K562 (cell line): ENCODE data around the gene ZNF234. TPM values are rescaled to one million over a fixed set of nuclear protein-coding genes. Genes with fewer than 3 reads are reported as not detected.
A peak's percentile ranks its signal among the peaks of the same experiment; 100 is the strongest.

Experiments
- BACH1 ChIP-seq: fragments of 200-800 bp; sonication (Bioruptor generic); IDR thresholded peaks from 2 replicates; pipeline ENCODE4 v1.6.1; 2016; ENCODE audit warnings: missing genetic modification characterization, missing compliant biosample characterization
- CBX8 ChIP-seq: fragments of 200-600 bp; sonication (generic); IDR thresholded peaks from 2 replicates; pipeline ENCODE4 v1.6.1; 2012; ENCODE audit warnings: borderline replicate concordance, mixed run types, low read depth, mild to moderate bottlenecking, moderate library complexity, mixed read lengths, low read length, control low read depth, inconsistent platforms; ENCODE audit not compliant: poor library complexity, severe bottlenecking; ENCODE audit errors: extremely low read depth
- CC2D1A ChIP-seq: fragments of 450-650 bp; IDR thresholded peaks from 2 replicates; pipeline ENCODE4 v1.6.1; 2017; ENCODE audit warnings: mild to moderate bottlenecking
- ETS2 ChIP-seq: IDR thresholded peaks from 2 replicates; pipeline ENCODE4 v1.6.1; 2016; ENCODE audit warnings: borderline replicate concordance, missing genetic modification characterization, mild to moderate bottlenecking, moderate library complexity, missing compliant biosample characterization; ENCODE audit not compliant: poor library complexity, severe bottlenecking
- ETV6 ChIP-seq, 3 experiments: fragments of 150-350 bp in 1 of 3; sonication (generic) in 1 of 3; formaldehyde crosslinking in 1 of 3; IDR thresholded peaks; 2 replicates each; pipeline versions ENCODE4 v1.6.1 to v1.8.0; 2014 to 2022; ENCODE audit warnings: borderline replicate concordance in 2 of 3, low read depth in 2 of 3, antibody characterized with exemption in 1 of 3, low read length in 1 of 3, mild to moderate bottlenecking in 1 of 3, missing genetic modification reagents in 1 of 3
- FOXK1 ChIP-seq: sonication (generic); formaldehyde crosslinking; IDR thresholded peaks from 2 replicates; pipeline ENCODE4 v1.8.0; 2022; ENCODE audit warnings: missing genetic modification reagents, mild to moderate bottlenecking, borderline replicate concordance
- HSF4 ChIP-seq: fragments of 250-450 bp; sonication (Bioruptor Pico); IDR thresholded peaks from 2 replicates; pipeline ENCODE4 v2.1.2; 2022; ENCODE audit warnings: mild to moderate bottlenecking, moderate library complexity, borderline replicate concordance
- KDM1A ChIP-seq, 2 experiments: fragments of 450-650 bp; IDR thresholded peaks; 2 replicates each; pipeline ENCODE4 v1.6.1; 2016; ENCODE audit warnings: mild to moderate bottlenecking in 2 of 2
- MECOM ChIP-seq: fragments of 250-450 bp; sonication (Bioruptor Pico); IDR thresholded peaks from 2 replicates; pipeline ENCODE4 v1.8.0; 2022; ENCODE audit warnings: inconsistent platforms
- OTX1 ChIP-seq: fragments of 450-650 bp; formaldehyde crosslinking; IDR thresholded peaks from 2 replicates; pipeline ENCODE4 v1.4.0; 2022; ENCODE audit warnings: mild to moderate bottlenecking
- POU5F1 ChIP-seq: fragments of 150-350 bp; IDR thresholded peaks from 2 replicates; pipeline ENCODE4 v1.6.1; 2014; ENCODE audit warnings: borderline replicate concordance, low read length, low read depth, mild to moderate bottlenecking; ENCODE audit not compliant: partially characterized antibody
- SIN3A ChIP-seq, 2 experiments: fragments of 150-350 bp in 1 of 2; IDR thresholded peaks; 2 replicates each; pipeline ENCODE4 v1.6.1; 2011 to 2016; ENCODE audit warnings: borderline replicate concordance in 2 of 2, low read depth in 2 of 2, low read length in 2 of 2, mild to moderate bottlenecking in 2 of 2, moderate library complexity in 2 of 2; ENCODE audit not compliant: control insufficient read depth in 1 of 2
- SMARCA5 ChIP-seq: fragments of 450-650 bp; IDR thresholded peaks from 2 replicates; pipeline ENCODE4 v1.6.1; 2016
- SMC3 ChIP-seq: conservative IDR thresholded peaks from 2 replicates; pipeline ENCODE4 v1.6.1; 2011; ENCODE audit warnings: low read depth, low read length, improper control_type of control experiment; ENCODE audit not compliant: insufficient read depth
- ZBTB1 ChIP-seq: sonication (generic); formaldehyde crosslinking; IDR thresholded peaks from 2 replicates; pipeline ENCODE4 v1.8.1; 2023; ENCODE audit warnings: missing genetic modification reagents, low read depth, mild to moderate bottlenecking, borderline replicate concordance
- ZC3H11A ChIP-seq: IDR thresholded peaks from 2 replicates; pipeline ENCODE4 v1.6.1; 2012; ENCODE audit warnings: low read depth, low read length, improper control_type of control experiment
- ZFP36 ChIP-seq: fragments of 150-350 bp; IDR thresholded peaks from 2 replicates; pipeline ENCODE4 v1.6.1; 2018; ENCODE audit warnings: low read length, low read depth; ENCODE audit not compliant: partially characterized antibody
- ZNF274 ChIP-seq: IDR thresholded peaks from 2 replicates; pipeline ENCODE4 v1.6.1; 2011; ENCODE audit warnings: low read depth, mild to moderate bottlenecking, low read length, moderate library complexity, borderline replicate concordance
- polyA plus RNA-seq, 8 experiments: library from polyadenylated mRNA; depleted of rRNA in 4 of 8; stranded (reverse) in 5 of 8; unstranded in 3 of 8; fragments of >200 nt; fragmentation: Nextera tagmentation in 2 of 8; fragmentation: Illumina TruSeq in 1 of 8; extraction: Ambion mirVana in 2 of 8; extraction: Trizol in 1 of 8; gene quantifications; 2 replicates each; pipeline versions ENCODE4 v1.2.1 to v1.2.3, GENCODE V29; 2011 to 2014; ENCODE audit warnings: inconsistent platforms in 1 of 8, missing spikeins in 1 of 8
- total RNA-seq, 7 experiments: library from RNA; depleted of rRNA in 6 of 7; stranded (reverse); fragments of >200 nt in 6 of 7; fragmentation: Illumina TruSeq in 2 of 7; extraction: Trizol in 2 of 7; gene quantifications; 2 replicates each; pipeline versions ENCODE4 v1.2.1 to v1.2.3, GENCODE V29; 2011 to 2021; ENCODE audit warnings: low replicate concordance in 1 of 7
- TF ChIP-seq, protein P1 (sequence below): fragments of 200-800 bp; sonication (Bioruptor generic); IDR thresholded peaks from 2 replicates; pipeline ENCODE4 v1.6.1; 2017; ENCODE audit warnings: missing genetic modification characterization, missing compliant biosample characterization
- TF ChIP-seq, protein P2 (sequence below): fragments of 250-450 bp; sonication (Bioruptor Pico); IDR thresholded peaks from 2 replicates; pipeline ENCODE4 v1.4.0; 2020; ENCODE audit warnings: borderline replicate concordance
- TF ChIP-seq, protein P3 (sequence below): fragments of 450-650 bp; conservative IDR thresholded peaks from 2 replicates; pipeline ENCODE4 v1.6.1; 2016; ENCODE audit warnings: missing genetic modification characterization, low read depth, mild to moderate bottlenecking, missing compliant biosample characterization, moderate library complexity

Gene ZNF234
- total and polyA plus RNA-seq, 9 of the 15 experiments (the other 6 are each of a cell fraction or from before 2014, with no cell fraction given): 0.82 to 2.9 (median 1.5) TPM

GRCh38 chr19:44207126-44207803, 65.9 kb downstream of the ZNF234 start (continued):
- TF ChIP-seq HSF4 (no peak), SIN3A (IDR thresholded peaks at IDR 0.05; ENCODE audit: borderline replicate concordance in 2 of 2, control insufficient read depth in 1 of 2, low read depth in 2 of 2, low read length in 2 of 2) (peak in 1 of 2 experiments; percentile 24; a peak in 1 of 4 replicates), ZNF274 (no peak), OTX1 (CRISPR knock-in tag) (no peak), FOXK1 (no peak), CBX8 (no peak), MECOM (CRISPR knock-in tag) (0 out of 2 replicates have a peak, but pooled peaks have one; percentile 52), ZC3H11A (no peak), SMARCA5 (no peak), ZBTB1 (no peak), ZFP36 (no peak), KDM1A (IDR thresholded peaks at IDR 0.05) (no peak), POU5F1 (peak; percentile 35), ETV6 (IDR thresholded peaks at IDR 0.05; ENCODE audit: borderline replicate concordance in 1 of 2, low read depth in 2 of 2, low read length in 1 of 2) (peak; percentile 98 to 99), ETV6 (CRISPR knock-in tag; IDR thresholded peaks at IDR 0.05; ENCODE audit: borderline replicate concordance) (no peak), ETS2 (tag) (no peak), SMC3 (no peak), CC2D1A (no peak), BACH1 (tag) (no peak)
- TF ChIP-seq, protein P1, sequence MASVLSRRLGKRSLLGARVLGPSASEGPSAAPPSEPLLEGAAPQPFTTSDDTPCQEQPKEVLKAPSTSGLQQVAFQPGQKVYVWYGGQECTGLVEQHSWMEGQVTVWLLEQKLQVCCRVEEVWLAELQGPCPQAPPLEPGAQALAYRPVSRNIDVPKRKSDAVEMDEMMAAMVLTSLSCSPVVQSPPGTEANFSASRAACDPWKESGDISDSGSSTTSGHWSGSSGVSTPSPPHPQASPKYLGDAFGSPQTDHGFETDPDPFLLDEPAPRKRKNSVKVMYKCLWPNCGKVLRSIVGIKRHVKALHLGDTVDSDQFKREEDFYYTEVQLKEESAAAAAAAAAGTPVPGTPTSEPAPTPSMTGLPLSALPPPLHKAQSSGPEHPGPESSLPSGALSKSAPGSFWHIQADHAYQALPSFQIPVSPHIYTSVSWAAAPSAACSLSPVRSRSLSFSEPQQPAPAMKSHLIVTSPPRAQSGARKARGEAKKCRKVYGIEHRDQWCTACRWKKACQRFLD (CRISPR knock-in tag): peak; percentile 55; the same call in 1 of the 2 replicates
- TF ChIP-seq, protein P2, sequence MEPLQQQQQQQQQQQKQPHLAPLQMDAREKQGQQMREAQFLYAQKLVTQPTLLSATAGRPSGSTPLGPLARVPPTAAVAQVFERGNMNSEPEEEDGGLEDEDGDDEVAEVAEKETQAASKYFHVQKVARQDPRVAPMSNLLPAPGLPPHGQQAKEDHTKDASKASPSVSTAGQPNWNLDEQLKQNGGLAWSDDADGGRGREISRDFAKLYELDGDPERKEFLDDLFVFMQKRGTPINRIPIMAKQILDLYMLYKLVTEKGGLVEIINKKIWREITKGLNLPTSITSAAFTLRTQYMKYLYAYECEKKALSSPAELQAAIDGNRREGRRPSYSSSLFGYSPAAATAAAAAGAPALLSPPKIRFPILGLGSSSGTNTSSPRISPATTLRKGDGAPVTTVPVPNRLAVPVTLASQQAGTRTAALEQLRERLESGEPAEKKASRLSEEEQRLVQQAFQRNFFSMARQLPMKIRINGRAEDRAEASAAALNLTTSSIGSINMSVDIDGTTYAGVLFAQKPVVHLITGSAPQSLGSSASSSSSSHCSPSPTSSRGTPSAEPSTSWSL (CRISPR knock-in tag): no peak
- TF ChIP-seq, protein P3, sequence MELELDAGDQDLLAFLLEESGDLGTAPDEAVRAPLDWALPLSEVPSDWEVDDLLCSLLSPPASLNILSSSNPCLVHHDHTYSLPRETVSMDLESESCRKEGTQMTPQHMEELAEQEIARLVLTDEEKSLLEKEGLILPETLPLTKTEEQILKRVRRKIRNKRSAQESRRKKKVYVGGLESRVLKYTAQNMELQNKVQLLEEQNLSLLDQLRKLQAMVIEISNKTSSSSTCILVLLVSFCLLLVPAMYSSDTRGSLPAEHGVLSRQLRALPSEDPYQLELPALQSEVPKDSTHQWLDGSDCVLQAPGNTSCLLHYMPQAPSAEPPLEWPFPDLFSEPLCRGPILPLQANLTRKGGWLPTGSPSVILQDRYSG: peak; percentile 67
